Left ventricle myocardium inferior (tissue), 1 donor: Measurements from ENCODE around the gene ZSCAN9. TPM values are rescaled to one million over a fixed set of nuclear protein-coding genes. Genes with fewer than 3 reads are reported as not detected.

Experiments used
- DNase-seq: peaks from one replicate; pipeline ENCODE4 v3.0.0-alpha.2; 2020
- H3K27ac ChIP-seq: fragments of 200-600 bp; replicated peaks from 2 replicates; pipeline ENCODE4 v1.8.0; 2021
- H3K27me3 ChIP-seq: fragments of 200-600 bp; 2 replicates; pipeline ENCODE4 v1.8.0; 2021; ENCODE audit warnings: low read depth
- H3K36me3 ChIP-seq: fragments of 200-600 bp; 2 replicates; pipeline ENCODE4 v1.8.0; 2021
- H3K4me1 ChIP-seq: fragments of 200-600 bp; 2 replicates; pipeline ENCODE4 v1.8.0; 2021
- H3K4me3 ChIP-seq: fragments of 200-600 bp; 2 replicates; pipeline ENCODE4 v1.8.0; 2021; ENCODE audit warnings: mild to moderate bottlenecking, moderate library complexity
- H3K9me3 ChIP-seq: fragments of 200-600 bp; replicated peaks from 2 replicates; pipeline ENCODE4 v1.8.0; 2021
- intact Hi-C: fragments of 100-400 bp; cut with micrococcal nuclease; formaldehyde crosslinking; loops from one replicate; pipeline ENCODE4 v1.11.0; 2022
- total RNA-seq: library from RNA; stranded (reverse); fragmentation: NEBNext Ultra II Directional; extraction: Animal tissue kit (Norgen Biotek cat#: 25700); gene quantifications from one replicate; pipeline ENCODE4 v1.2.1, GENCODE V29; 2021
- TF ChIP-seq, protein P1 (sequence below): fragments of 200-600 bp; IDR thresholded peaks from 2 replicates; pipeline ENCODE4 v1.8.0; 2021; ENCODE audit warnings: antibody characterized with exemption, mild to moderate bottlenecking, borderline replicate concordance
- donor health status: DM: no; HTN: yes; CAD: no; lungs with severe emphysema.

The ZSCAN9 gene
- total RNA-seq, 1 donor from 2014 or later = 9.7 TPM

DNA sequence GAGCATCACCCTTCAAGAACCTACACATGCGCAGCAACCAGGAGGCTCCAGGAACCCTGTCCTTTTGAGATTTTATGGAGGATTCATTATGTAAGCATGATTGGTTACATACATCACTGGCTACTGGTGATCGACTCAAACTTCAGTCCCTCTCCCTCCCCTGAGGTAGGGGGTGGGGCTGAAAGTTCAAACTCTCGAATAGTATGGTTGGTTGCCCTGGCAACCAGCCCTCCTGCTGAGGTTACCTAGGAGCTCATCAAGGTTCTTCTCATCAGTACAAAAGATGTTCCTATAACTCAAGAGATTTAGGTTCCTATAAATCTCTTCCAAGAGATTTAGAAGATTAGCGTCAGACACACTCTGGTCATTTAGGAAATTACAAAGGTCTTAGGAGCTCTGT is 21.9 kb upstream of the ZSCAN9 start:
- DNase-seq = no peak
- TF ChIP-seq, protein P1, sequence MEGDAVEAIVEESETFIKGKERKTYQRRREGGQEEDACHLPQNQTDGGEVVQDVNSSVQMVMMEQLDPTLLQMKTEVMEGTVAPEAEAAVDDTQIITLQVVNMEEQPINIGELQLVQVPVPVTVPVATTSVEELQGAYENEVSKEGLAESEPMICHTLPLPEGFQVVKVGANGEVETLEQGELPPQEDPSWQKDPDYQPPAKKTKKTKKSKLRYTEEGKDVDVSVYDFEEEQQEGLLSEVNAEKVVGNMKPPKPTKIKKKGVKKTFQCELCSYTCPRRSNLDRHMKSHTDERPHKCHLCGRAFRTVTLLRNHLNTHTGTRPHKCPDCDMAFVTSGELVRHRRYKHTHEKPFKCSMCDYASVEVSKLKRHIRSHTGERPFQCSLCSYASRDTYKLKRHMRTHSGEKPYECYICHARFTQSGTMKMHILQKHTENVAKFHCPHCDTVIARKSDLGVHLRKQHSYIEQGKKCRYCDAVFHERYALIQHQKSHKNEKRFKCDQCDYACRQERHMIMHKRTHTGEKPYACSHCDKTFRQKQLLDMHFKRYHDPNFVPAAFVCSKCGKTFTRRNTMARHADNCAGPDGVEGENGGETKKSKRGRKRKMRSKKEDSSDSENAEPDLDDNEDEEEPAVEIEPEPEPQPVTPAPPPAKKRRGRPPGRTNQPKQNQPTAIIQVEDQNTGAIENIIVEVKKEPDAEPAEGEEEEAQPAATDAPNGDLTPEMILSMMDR = no peak
- Histone ChIP-seq H3K27me3 (peaks cover 100% of the 10 kb centered on the region), H3K36me3 (no peaks in the 10 kb centered on the region), H3K4me3 (no peak overlapping the region), H3K4me1 (peaks cover 11% of the 10 kb centered on the region), H3K9me3 (peaks cover 28% of the 10 kb centered on the region), H3K27ac (no peak overlapping the region)
- intact Hi-C loops = no loop called here

DNA sequence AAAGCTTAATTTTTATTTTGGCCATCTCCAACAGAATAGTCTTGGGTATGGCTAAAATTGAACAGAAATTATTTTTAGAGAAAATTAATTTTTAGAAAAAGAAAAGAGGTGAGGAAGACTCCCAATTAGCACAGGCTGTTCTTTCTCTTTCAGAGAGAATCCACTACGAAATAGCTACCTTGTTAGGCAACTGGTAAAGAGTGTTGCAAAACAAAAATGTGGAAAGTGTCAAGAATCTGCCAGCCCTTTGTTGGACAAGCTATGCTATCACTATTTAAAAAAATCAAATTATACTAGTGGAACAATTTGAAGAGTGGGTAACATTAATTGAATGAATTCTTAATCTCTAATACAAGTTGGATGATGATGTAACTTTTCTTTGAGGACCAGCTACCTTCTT is 19.2 kb upstream of the ZSCAN9 start:
- no peak overlapping the region for H3K4me3 ChIP-seq
- TF ChIP-seq, protein P1 = no peak
- peaks cover 100% of the 10 kb centered on the region for H3K27me3 ChIP-seq
- DNase-seq = no peak
- intact Hi-C loops = no loop called here
- H3K27ac ChIP-seq = no peak overlapping the region
- H3K36me3 ChIP-seq = no peaks in the 10 kb centered on the region
- H3K9me3 ChIP-seq = peaks cover 20% of the 10 kb centered on the region
- H3K4me1 ChIP-seq = peaks cover 14% of the 10 kb centered on the region

DNA sequence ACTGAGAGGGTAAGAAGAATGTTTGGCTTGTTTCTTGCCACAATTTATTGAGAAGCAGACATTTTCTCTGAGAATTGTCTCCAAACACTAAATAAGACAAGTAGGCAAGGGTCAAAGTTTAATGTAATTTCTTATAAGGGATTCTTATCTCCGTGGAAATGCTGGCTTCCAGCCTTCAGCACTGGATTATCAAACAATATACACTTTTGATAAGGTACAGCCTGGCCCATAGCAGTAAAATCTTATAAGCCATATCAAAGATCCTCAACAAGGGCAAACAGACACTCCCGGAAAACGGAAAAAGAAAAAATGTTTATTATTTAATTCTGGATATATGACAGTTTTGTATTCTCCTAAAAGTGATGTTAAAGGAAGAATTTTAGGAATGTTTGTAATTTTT is 18.5 kb upstream of the ZSCAN9 start:
- peaks cover 20% of the 10 kb centered on the region for H3K9me3 ChIP-seq
- intact Hi-C loops = no loop called here
- peaks cover 100% of the 10 kb centered on the region for H3K27me3 ChIP-seq
- peaks cover 14% of the 10 kb centered on the region for H3K4me1 ChIP-seq
- H3K4me3 ChIP-seq = no peak overlapping the region
- DNase-seq = no peak
- TF ChIP-seq, protein P1 = no peak
- H3K36me3 ChIP-seq = no peaks in the 10 kb centered on the region
- H3K27ac ChIP-seq = no peak overlapping the region

DNA sequence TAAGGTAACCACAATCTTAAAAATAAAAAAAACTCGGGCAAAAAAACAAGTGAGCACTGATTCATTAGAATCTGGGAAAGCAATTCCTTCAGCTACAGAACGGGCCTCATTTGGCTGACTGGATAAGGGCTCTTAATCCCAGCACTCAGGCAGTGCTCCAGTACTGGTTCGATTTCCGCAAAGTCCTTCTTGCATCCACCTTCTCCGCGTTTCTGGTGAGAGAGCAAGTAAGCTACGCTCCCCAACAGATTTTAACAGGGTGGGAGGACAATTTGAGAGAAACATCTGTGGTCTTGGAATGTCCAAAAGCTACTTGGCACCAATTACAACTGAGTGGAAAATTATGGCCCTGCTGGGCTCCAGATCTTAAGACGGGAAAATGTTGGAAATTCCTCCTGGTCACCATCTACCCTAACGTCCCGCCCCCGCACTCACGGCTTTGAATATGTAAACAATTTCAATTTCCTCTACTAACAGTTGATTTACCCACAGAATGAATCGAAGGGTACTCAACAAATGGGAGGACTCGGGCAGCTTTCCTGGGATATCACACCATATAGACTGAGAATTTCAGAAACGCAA is 18.1 kb upstream of the ZSCAN9 start:
- no peaks in the 10 kb centered on the region for H3K36me3 ChIP-seq
- H3K27ac ChIP-seq = no peak overlapping the region
- peak overlapping the region; percentile 54 for H3K4me3 ChIP-seq
- intact Hi-C loops = no loop called here
- H3K27me3 ChIP-seq = peaks cover 100% of the 10 kb centered on the region
- DNase-seq = no peak
- H3K9me3 ChIP-seq = peaks cover 20% of the 10 kb centered on the region
- H3K4me1 ChIP-seq = peaks cover 14% of the 10 kb centered on the region
- TF ChIP-seq, protein P1 = no peak

DNA sequence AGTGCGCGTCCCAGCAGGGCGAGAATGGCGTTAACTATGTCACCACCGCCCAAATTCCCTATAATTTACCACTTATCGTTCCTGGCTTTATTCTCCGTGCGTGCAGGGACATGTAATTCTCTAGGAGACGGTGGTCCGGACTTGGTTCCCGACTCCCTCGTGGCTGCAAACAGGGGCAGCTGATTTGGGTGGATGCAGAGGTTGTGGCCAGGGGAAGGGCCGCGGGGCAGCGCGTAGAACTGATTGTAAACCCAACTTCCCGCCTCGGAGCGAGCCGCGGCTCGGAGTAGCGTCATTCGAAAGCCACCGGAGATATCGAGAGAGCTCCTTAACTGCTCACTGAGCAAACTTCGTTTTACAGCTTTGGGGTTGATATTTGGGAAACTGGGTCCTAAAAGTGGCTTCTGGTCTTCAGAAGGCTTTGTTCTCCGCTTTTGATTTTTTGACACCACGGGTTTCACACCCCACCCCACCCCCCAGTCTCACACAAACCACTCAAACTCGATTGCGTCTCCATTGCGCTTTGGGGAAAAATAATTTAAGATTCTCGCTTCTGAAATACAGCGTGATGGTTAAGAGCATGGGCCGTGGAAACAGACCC is 17.5 kb upstream of the ZSCAN9 start:
- intact Hi-C loops = no loop called here
- Histone ChIP-seq H3K4me3 (peak overlapping the region; percentile 54), H3K4me1 (peaks cover 19% of the 10 kb centered on the region), H3K27ac (no peak overlapping the region), H3K9me3 (peaks cover 20% of the 10 kb centered on the region), H3K36me3 (no peaks in the 10 kb centered on the region), H3K27me3 (peaks cover 100% of the 10 kb centered on the region)
- no peak for DNase-seq
- TF ChIP-seq, protein P1 = no peak
